ENCODE results near the gene NR1H3. TPM values are rescaled to one million over a fixed set of nuclear protein-coding genes. Genes with fewer than 3 reads are reported as not detected.
"Not testable (repeated sequence)": the region's sequence is repeated elsewhere in the genome, so short reads cannot be mapped to it uniquely, and the experiment has no call there.

NR1H3 gene
- total RNA-seq, 2 experiments from 2014 or later = 13.0 to 14.0 TPM

DNA sequence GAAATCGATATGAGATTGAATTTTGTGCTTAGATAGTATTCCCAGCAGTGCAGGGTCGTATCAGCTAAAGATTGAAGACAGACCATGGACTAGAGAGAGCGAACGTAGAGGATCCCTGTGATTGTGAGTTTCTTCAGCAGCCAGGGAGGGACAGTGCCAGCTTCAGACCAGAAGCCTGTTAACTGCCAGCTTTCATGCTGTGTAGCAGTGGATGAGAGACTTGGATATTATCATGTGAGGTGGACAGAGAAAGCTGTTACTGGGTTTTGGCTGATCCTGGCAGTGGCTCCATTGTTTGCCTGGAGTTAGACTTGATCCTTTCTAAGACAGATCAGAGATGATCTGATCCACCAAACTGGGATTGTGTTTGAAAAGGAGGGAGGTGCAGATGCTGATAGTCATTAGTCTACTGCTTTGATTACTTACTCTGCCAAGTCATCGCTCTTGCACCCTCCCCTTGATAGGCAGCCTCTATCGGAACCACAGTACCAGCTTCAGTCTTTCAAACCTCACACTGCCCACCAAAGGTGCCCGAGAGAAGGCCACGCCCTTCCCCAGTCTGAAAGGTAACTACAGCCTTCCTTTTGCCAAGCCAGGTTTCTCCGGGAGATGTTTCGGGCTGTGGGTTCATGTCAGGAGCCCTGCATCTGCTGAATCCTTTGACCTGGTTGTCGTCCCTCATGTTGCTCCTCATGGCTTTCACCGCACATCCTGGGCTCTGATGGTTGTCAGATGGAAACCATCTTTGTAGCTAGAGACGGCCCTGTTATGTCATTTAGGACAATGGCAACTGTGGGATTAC is 28.4 kb downstream of the NR1H3 start:
- H3K9me3 Mint-ChIP-seq = no peaks in the 10 kb centered on the region
- no peak overlapping the region for H3K27ac Mint-ChIP-seq
- no peak overlapping the region for H3K4me3 Mint-ChIP-seq
- peaks cover 57% of the 10 kb centered on the region for H3K36me3 Mint-ChIP-seq
- no peak for DNase-seq
- ChIA-PET POLR2A (no interaction called here), CTCF (no interaction called here)
- H3K4me1 Mint-ChIP-seq (ENCODE audit: low read depth) = no peaks in the 10 kb centered on the region
- no peaks in the 10 kb centered on the region for H3K27me3 Mint-ChIP-seq
- intact Hi-C loops (cut with micrococcal nuclease) = no loop called here

DNA sequence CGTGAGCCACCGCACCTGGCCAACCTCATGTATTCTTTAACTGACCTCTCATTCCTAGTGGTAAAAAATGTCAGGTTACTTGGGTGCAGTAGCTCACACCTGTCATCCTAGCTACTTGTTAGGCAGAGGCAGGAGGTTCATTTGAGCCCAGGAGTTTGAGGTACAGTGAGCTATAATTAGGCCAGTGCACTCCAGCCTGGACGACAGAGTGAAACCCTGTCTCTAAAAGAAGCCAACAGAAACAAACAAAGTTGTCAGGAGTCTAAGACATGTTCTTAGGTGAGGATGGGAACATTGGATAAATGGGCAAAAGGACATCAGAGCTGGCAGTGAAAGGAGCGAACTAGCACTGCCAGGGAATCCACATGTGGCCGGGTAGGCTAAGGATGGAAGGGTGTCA is 30.3 kb downstream of the NR1H3 start:
- H3K36me3 Mint-ChIP-seq = peaks cover 58% of the 10 kb centered on the region
- DNase-seq = no peak
- intact Hi-C loops (cut with micrococcal nuclease) = no loop called here
- no peak overlapping the region for H3K4me3 Mint-ChIP-seq
- no peak overlapping the region for H3K27ac Mint-ChIP-seq
- ChIA-PET POLR2A (no interaction called here), CTCF (no interaction called here)
- H3K27me3 Mint-ChIP-seq = no peaks in the 10 kb centered on the region
- no peaks in the 10 kb centered on the region for H3K4me1 Mint-ChIP-seq (ENCODE audit: low read depth)
- H3K9me3 Mint-ChIP-seq = no peaks in the 10 kb centered on the region

DNA sequence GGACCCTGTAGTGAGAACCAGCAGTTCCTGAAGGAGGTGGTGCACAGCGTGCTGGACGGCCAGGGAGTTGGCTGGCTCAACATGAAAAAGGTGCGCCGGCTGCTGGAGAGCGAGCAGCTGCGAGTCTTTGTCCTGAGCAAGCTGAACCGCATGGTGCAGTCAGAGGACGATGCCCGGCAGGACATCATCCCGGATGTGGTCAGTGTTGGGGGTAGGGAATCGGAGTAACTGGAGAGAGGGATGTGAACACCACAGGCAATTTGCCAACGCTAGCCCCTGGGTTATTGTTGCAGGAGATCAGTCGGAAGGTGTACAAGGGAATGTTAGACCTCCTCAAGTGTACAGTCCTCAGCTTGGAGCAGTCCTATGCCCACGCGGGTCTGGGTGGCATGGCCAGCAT is 32.1 kb downstream of the NR1H3 start:
- H3K36me3 Mint-ChIP-seq = peaks cover 58% of the 10 kb centered on the region
- H3K27me3 Mint-ChIP-seq = no peaks in the 10 kb centered on the region
- H3K9me3 Mint-ChIP-seq = no peaks in the 10 kb centered on the region
- no peak overlapping the region for H3K27ac Mint-ChIP-seq
- CTCF ChIA-PET = no interaction called here
- intact Hi-C loops (cut with micrococcal nuclease) = no loop called here
- H3K4me1 Mint-ChIP-seq (ENCODE audit: low read depth) = no peaks in the 10 kb centered on the region
- POLR2A ChIA-PET = no interaction called here
- H3K4me3 Mint-ChIP-seq = no peak overlapping the region
- DNase-seq = no peak

DNA sequence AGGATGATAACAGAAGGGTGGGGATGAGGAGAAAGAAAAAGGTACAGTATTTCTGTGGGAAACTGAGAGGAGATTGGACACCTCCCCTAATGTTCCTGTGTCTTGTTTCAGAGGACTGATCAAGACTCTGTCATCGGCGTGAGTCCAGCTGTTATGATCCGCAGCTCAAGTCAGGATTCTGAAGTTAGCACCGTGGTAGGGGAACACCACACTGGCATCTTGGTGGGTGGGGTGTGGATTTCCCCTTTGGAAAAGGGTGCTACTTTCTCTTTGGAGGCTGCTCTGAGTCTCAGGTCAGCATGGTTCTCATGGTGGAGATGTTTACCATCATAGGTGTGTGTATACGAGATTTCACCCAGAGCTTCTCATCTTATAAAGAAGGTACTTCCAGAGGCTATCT is 37.6 kb downstream of the NR1H3 start:
- ChIA-PET POLR2A (no interaction called here), CTCF (interaction anchor here (0.8 to 0.9 kb wide), 2 partner anchors 25 to 79 kb away, joined by 3 read pairs; no protein-coding TSS in a partner anchor)

GRCh38 chr11:47296045-47296444 is 38.2 kb downstream of the NR1H3 start:
- H3K9me3 Mint-ChIP-seq = peaks cover 6% of the 10 kb centered on the region
- intact Hi-C loops (cut with micrococcal nuclease) = no loop called here
- no peak overlapping the region for H3K27ac Mint-ChIP-seq
- no peaks in the 10 kb centered on the region for H3K4me1 Mint-ChIP-seq (ENCODE audit: low read depth)
- peaks cover 60% of the 10 kb centered on the region for H3K36me3 Mint-ChIP-seq
- ChIA-PET POLR2A (no interaction called here), CTCF (interaction anchor here (0.8 to 0.9 kb wide), 2 partner anchors 25 to 78 kb away, joined by 3 read pairs; no protein-coding TSS in a partner anchor)
- no peak overlapping the region for H3K4me3 Mint-ChIP-seq
- DNase-seq = no peak
- no peaks in the 10 kb centered on the region for H3K27me3 Mint-ChIP-seq

More for the DNA sequence above, 37.6 kb downstream of the NR1H3 start:
- H3K27me3 Mint-ChIP-seq = no peaks in the 10 kb centered on the region
- intact Hi-C loops (cut with micrococcal nuclease) = no loop called here
- DNase-seq = no peak
- peaks cover 60% of the 10 kb centered on the region for H3K36me3 Mint-ChIP-seq
- no peak overlapping the region for H3K27ac Mint-ChIP-seq
- H3K4me1 Mint-ChIP-seq (ENCODE audit: low read depth) = no peaks in the 10 kb centered on the region
- peaks cover 6% of the 10 kb centered on the region for H3K9me3 Mint-ChIP-seq
- H3K4me3 Mint-ChIP-seq = no peak overlapping the region

DNA sequence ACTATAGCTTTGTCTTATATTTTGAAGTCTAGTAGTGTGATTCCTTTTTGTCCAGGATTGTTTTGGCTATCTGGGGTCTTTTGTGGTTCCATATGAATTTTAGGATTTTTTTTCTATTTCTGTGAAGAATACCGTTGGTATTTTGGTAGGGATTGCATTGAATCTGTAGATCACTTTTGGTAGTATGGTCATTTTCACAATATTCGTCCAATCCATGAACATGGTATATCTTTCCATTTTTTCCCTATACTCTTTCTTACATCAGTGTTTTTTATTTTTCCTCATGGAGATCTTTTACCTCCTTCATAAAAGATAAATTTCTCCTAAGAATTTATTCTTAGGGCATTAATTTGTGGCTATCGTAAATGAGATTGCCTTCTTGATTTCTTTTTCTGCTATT is 41.3 kb downstream of the NR1H3 start:
- ChIA-PET CTCF (no interaction called here), POLR2A (no interaction called here)
- H3K9me3 Mint-ChIP-seq = peaks cover 13% of the 10 kb centered on the region
- intact Hi-C loops (cut with micrococcal nuclease) = no loop called here
- DNase-seq = no peak
- peaks cover 69% of the 10 kb centered on the region for H3K36me3 Mint-ChIP-seq
- no peaks in the 10 kb centered on the region for H3K27me3 Mint-ChIP-seq
- H3K4me1 Mint-ChIP-seq (ENCODE audit: low read depth) = peaks cover 10% of the 10 kb centered on the region
- no peak overlapping the region for H3K27ac Mint-ChIP-seq
- H3K4me3 Mint-ChIP-seq = no peak overlapping the region

GRCh38 chr11:47302853-47303252 is 45.1 kb downstream of the NR1H3 start:
- CTCF ChIA-PET = no interaction called here

DNA sequence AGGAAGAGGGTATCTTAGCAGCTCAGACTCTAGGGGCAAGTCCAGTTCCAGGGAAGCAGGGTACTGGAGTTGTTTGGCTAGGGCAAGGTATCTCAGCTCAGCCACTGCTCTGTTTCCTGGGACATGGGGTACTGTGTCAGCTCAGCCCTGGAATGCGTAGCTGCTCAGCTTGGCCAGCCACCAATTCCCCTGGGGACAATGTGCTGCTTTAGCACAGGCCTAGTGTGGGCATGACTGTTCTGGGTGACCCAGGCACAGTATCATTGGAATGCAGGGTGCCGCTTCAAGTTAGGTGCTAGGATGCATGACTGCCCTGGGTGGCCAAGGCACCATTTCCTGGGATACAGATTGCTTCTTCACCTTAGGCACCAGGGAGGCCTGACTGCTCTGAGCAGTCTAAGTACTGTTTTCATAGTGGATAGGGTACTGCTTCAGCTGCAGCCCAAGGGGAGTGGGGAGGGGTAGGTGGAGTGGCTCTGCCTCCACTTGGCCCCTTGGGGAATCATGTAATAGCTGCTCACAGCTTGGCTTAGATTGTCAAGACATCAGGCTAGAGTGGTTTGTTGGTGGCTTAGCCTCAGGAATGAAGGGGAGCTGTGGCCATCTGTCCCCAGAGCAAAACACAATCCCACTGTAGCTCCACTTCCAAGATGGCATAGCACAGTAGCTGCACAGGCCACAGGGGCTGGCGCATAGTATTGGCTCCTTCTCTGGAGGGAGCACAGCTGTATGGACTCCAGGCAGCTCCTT is 48.1 kb downstream of the NR1H3 start:
- ChIA-PET CTCF (no interaction called here), POLR2A (no interaction called here)
- Mint-ChIP-seq H3K36me3 (peaks cover 47% of the 10 kb centered on the region), H3K27ac (no peak overlapping the region), H3K9me3 (peaks cover 7% of the 10 kb centered on the region), H3K4me3 (no peak overlapping the region), H3K4me1 (ENCODE audit: low read depth) (peaks cover 10% of the 10 kb centered on the region), H3K27me3 (no peaks in the 10 kb centered on the region)
- no peak for DNase-seq
- intact Hi-C loops (cut with micrococcal nuclease) = no loop called here

More at GRCh38 chr11:47302853-47303252, 45.1 kb downstream of the NR1H3 start:
- no peak for DNase-seq
- H3K36me3 Mint-ChIP-seq = peaks cover 64% of the 10 kb centered on the region
- H3K4me1 Mint-ChIP-seq (ENCODE audit: low read depth) = peaks cover 10% of the 10 kb centered on the region
- POLR2A ChIA-PET = interaction anchor here (0.6 kb wide), 1 partner anchor 82 kb away, joined by 3 read pairs; no protein-coding TSS in a partner anchor
- H3K27me3 Mint-ChIP-seq = no peaks in the 10 kb centered on the region
- H3K27ac Mint-ChIP-seq = peak overlapping the region; percentile 59
- intact Hi-C loops (cut with micrococcal nuclease) = no loop called here
- H3K9me3 Mint-ChIP-seq = peaks cover 13% of the 10 kb centered on the region
- H3K4me3 Mint-ChIP-seq = no peak overlapping the region

- Mint-ChIP-seq H3K27me3 (no peaks in the 10 kb centered on the region), H3K27ac (no peak overlapping the region), H3K9me3 (peaks cover 7% of the 10 kb centered on the region), H3K4me1 (ENCODE audit: low read depth) (peaks cover 10% of the 10 kb centered on the region), H3K4me3 (no peak overlapping the region), H3K36me3 (peaks cover 49% of the 10 kb centered on the region)
- ChIA-PET POLR2A (interaction anchor here (0.6 kb wide), 1 partner anchor 8 kb away, joined by 3 read pairs; no protein-coding TSS in a partner anchor), CTCF (interaction anchor here (0.5 kb wide), 1 partner anchor 123 kb away, joined by 3 read pairs; no protein-coding TSS in a partner anchor)
- intact Hi-C loops (cut with micrococcal nuclease) = no loop called here
- no peak for DNase-seq
Measured at GRCh38 chr11:47306484-47306844, 48.7 kb downstream of the NR1H3 start.

DNA sequence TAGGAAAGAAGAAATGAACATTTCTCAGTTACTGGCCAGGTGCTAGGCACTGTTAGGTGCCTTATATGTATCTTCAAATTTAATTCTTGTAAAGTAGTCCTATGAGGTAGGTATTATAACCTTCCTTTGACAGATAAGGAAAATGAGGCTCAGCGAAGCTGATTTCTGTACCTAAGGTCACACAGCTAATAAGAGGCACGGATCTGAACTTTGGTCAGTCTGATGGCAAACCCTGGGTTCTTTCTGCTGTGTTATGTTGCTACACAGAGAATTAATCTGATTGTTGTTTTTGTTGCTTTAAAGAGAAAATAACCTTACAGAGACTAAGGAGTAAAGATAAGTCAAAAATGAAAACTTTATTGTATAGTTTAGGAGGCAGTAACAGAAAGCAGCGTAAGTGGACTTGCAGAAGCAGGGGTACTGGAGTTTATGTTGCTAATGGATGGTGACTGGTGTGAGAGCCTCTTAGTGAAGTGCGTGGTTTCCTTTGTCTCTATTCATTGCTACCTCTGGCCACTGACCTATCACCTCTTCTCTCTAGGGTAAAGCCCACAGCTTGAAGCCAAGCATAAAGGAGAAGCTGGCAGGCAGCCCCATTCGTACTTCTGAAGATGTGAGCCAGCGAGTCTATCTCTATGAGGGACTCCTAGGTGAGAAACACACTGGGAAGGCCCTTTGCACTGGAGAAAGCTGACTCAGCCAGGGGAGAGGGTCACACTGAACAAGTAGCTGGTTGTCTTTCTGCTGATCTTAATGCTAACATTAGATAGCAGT is 50.4 kb downstream of the NR1H3 start:
- ChIA-PET POLR2A (no interaction called here), CTCF (no interaction called here)
- H3K9me3 Mint-ChIP-seq = no peaks in the 10 kb centered on the region
- no peaks in the 10 kb centered on the region for H3K27me3 Mint-ChIP-seq
- no peak overlapping the region for H3K4me3 Mint-ChIP-seq
- H3K36me3 Mint-ChIP-seq = peaks cover 32% of the 10 kb centered on the region
- intact Hi-C loops (cut with micrococcal nuclease) = no loop called here
- no peak for DNase-seq
- no peak overlapping the region for H3K27ac Mint-ChIP-seq
- H3K4me1 Mint-ChIP-seq (ENCODE audit: low read depth) = no peaks in the 10 kb centered on the region

DNA sequence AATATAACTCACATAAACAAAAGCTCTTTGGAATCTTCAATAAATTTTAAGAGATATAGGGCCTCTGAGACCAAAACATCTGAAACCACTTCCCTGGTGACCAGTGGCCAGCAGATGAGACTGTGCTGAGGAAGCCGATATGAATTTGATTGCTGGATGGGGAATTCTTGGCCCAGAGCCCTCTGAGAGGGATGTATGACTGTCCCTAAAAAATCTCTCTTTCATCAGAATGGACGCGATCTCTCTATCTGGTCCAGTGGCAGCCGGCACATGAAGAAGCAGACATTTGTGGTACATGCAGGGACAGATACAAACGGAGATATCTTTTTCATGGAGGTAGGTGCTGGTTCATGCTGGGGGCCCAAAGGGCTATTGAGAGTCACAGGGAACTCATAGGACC is 57.2 kb downstream of the NR1H3 start:
- DNase-seq = no peak
- peaks cover 22% of the 10 kb centered on the region for H3K36me3 Mint-ChIP-seq
- no peaks in the 10 kb centered on the region for H3K27me3 Mint-ChIP-seq
- ChIA-PET CTCF (interaction anchor here (0.6 kb wide), 1 partner anchor 305 kb away, joined by 5 read pairs; no protein-coding TSS in a partner anchor), POLR2A (no interaction called here)
- intact Hi-C loops (cut with micrococcal nuclease) = no loop called here
- H3K27ac Mint-ChIP-seq = no peak overlapping the region
- no peak overlapping the region for H3K4me3 Mint-ChIP-seq
- H3K4me1 Mint-ChIP-seq (ENCODE audit: low read depth) = peaks cover 9% of the 10 kb centered on the region
- no peaks in the 10 kb centered on the region for H3K9me3 Mint-ChIP-seq

GRCh38 chr11:47316501-47316900 is 58.7 kb downstream of the NR1H3 start:
- H3K4me3 Mint-ChIP-seq, CTCF ChIA-PET: not testable (repeated sequence)

More at GRCh38 chr11:47316501-47316900, 58.7 kb downstream of the NR1H3 start:
- DNase-seq; H3K27ac Mint-ChIP-seq; H3K27me3 Mint-ChIP-seq; intact Hi-C loops (cut with micrococcal nuclease); H3K9me3 Mint-ChIP-seq; POLR2A ChIA-PET; H3K4me1 Mint-ChIP-seq (ENCODE audit: low read depth): not testable (repeated sequence)
- H3K36me3 Mint-ChIP-seq = peaks cover 17% of the 10 kb centered on the region

Data from activated CD4-positive, alpha-beta memory T cell treated with anti-CD3 and anti-CD28 coated beads for 36 hours (primary cell).